Kidney (tissue), 14 donors: ENCODE data around the gene ZNF687. TPM values are rescaled to one million over a fixed set of nuclear protein-coding genes. Genes with fewer than 3 reads are reported as not detected.

ENCODE experiments used
- DNase-seq, 5 donors: peaks; one replicate each; pipeline ENCODE4 v3.0.0-alpha.2; 2013 to 2020
- FAIRE-seq: peaks from 2 replicates; lab custom pipeline; 2012; peaks lifted over from hg19 to GRCh38; lab: Jason Lieb, UNC
- H3K27ac ChIP-seq, 2 donors: one replicate each; pipeline ENCODE4 v1.7.0; 2013; ENCODE audit warnings: low read depth in 2 of 2, low read length in 2 of 2, inconsistent platforms in 1 of 2
- H3K27me3 ChIP-seq: one replicate; pipeline ENCODE4 v1.7.1; 2013; ENCODE audit warnings: low read length, inconsistent platforms; ENCODE audit not compliant: control insufficient read depth, insufficient read depth
- H3K36me3 ChIP-seq, 3 donors: one replicate each; pipeline versions ENCODE4 v1.7.0 to v1.7.1; 2013; ENCODE audit warnings: low read length in 3 of 3, control low read depth in 1 of 3, inconsistent platforms in 1 of 3; ENCODE audit not compliant: insufficient read depth in 3 of 3, control insufficient read depth in 2 of 3
- H3K4me1 ChIP-seq, 3 donors: one replicate each; pipeline versions ENCODE4 v1.7.0 to v1.7.1; 2013; ENCODE audit warnings: low read length in 3 of 3, inconsistent platforms in 1 of 3, low read depth in 1 of 3; ENCODE audit not compliant: control insufficient read depth in 2 of 3, insufficient read depth in 2 of 3
- H3K4me3 ChIP-seq, 3 donors: one replicate each; pipeline versions ENCODE4 v1.7.0 to v1.8.1; 2013; ENCODE audit warnings: low read length in 3 of 3, control low read depth in 1 of 3, inconsistent platforms in 1 of 3
- H3K9ac ChIP-seq, 3 donors: one replicate each; pipeline versions ENCODE4 v1.7.0 to v1.7.1; 2013; ENCODE audit warnings: low read length in 3 of 3, control low read depth in 1 of 3, inconsistent platforms in 1 of 3
- H3K9me3 ChIP-seq, 3 donors: one replicate each; pipeline versions ENCODE4 v1.7.0 to v1.7.1; 2013; ENCODE audit warnings: low read length in 3 of 3, control low read depth in 1 of 3, inconsistent platforms in 1 of 3; ENCODE audit not compliant: control insufficient read depth in 2 of 3, insufficient read depth in 1 of 3
- intact Hi-C: fragments of 100-400 bp; cut with DNase I; formaldehyde crosslinking; loops from one replicate; pipeline ENCODE4 v1.11.1; 2022
- polyA plus RNA-seq: library from polyadenylated mRNA; stranded (reverse); fragments of 350-450 nt; fragmentation: Illumina TruSeq; extraction: RNeasy Lipid Tissue Mini Kit (QIAGEN cat#74804); gene quantifications from one replicate; pipeline ENCODE4 v1.2.3, GENCODE V29; 2014; ENCODE audit warnings: low read depth, low replicate concordance; ENCODE audit not compliant: insufficient read depth
- total RNA-seq: library from RNA; stranded (reverse); fragmentation: NEBNext Ultra II Directional; extraction: Animal tissue kit (Norgen Biotek cat#: 25700); gene quantifications from one replicate; pipeline ENCODE4 v1.2.1, GENCODE V29; 2021
- TF ChIP-seq, protein P1 (sequence below): IDR thresholded peaks from 3 replicates; pipeline ENCODE4 v1.5.1; 2012; ENCODE audit warnings: mild to moderate bottlenecking, moderate library complexity, borderline replicate concordance; ENCODE audit not compliant: insufficient read depth; ENCODE audit errors: extremely low read depth
- donor health status: control.
- donor health status: control.
- donor health status: control.
- donor health status: control.
- donor health status: control.
- donor health status: DM: yes; HTN: yes; CAD: no.
- donor health status: Normal renal cell carcinoma (clear cell type).

The ZNF687 gene
- total and polyA plus RNA-seq, 2 donors from 2014 or later = 8.5 to 30.3 TPM

GRCh38 chr1:151294742-151295462 lies 12.8 kb downstream of the ZNF687 start:
- Histone ChIP-seq H3K27ac (no peak overlapping the region), H3K9me3 (no peaks in the 10 kb centered on the region), H3K27me3 (no peaks in the 10 kb centered on the region), H3K4me3 (no peak overlapping the region), H3K4me1 (no peaks in the 10 kb centered on the region), H3K9ac (no peak overlapping the region), H3K36me3 (peaks cover 9 to 64% (median 50%) of the 10 kb centered on the region in 3 donors)
- no peak for FAIRE-seq
- no peak for DNase-seq
- intact Hi-C loops = no loop called here
- TF ChIP-seq, protein P1, sequence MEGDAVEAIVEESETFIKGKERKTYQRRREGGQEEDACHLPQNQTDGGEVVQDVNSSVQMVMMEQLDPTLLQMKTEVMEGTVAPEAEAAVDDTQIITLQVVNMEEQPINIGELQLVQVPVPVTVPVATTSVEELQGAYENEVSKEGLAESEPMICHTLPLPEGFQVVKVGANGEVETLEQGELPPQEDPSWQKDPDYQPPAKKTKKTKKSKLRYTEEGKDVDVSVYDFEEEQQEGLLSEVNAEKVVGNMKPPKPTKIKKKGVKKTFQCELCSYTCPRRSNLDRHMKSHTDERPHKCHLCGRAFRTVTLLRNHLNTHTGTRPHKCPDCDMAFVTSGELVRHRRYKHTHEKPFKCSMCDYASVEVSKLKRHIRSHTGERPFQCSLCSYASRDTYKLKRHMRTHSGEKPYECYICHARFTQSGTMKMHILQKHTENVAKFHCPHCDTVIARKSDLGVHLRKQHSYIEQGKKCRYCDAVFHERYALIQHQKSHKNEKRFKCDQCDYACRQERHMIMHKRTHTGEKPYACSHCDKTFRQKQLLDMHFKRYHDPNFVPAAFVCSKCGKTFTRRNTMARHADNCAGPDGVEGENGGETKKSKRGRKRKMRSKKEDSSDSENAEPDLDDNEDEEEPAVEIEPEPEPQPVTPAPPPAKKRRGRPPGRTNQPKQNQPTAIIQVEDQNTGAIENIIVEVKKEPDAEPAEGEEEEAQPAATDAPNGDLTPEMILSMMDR = no peak

- no peak for FAIRE-seq
- peaks cover 18 to 64% (median 36%) of the 10 kb centered on the region in 3 donors for H3K36me3 ChIP-seq
- intact Hi-C loops = no loop called here
Measured at GRCh38 chr1:151309811-151310323, 27.8 kb downstream of the ZNF687 start.

GRCh38 chr1:151311011-151311410 lies 28.9 kb downstream of the ZNF687 start:
- no peaks in the 10 kb centered on the region for H3K9me3 ChIP-seq
- H3K27ac ChIP-seq = peak overlapping the region in 1 of 2 donors; percentile 42
- DNase-seq (no peak), FAIRE-seq (no peak)
- H3K9ac ChIP-seq = no peak overlapping the region
- H3K4me1 ChIP-seq = peaks cover 0 to 30% (median 26%) of the 10 kb centered on the region in 3 donors
- TF ChIP-seq, protein P1 = no peak
- no peak overlapping the region for H3K4me3 ChIP-seq
- intact Hi-C loops = no loop called here
- peaks cover 14 to 60% (median 35%) of the 10 kb centered on the region in 3 donors for H3K36me3 ChIP-seq
- no peaks in the 10 kb centered on the region for H3K27me3 ChIP-seq

More at GRCh38 chr1:151309811-151310323, 27.8 kb downstream of the ZNF687 start:
- Histone ChIP-seq H3K4me3 (no peak overlapping the region), H3K4me1 (peaks cover 0 to 30% (median 26%) of the 10 kb centered on the region in 3 donors), H3K9ac (no peak overlapping the region), H3K27me3 (no peaks in the 10 kb centered on the region), H3K9me3 (no peaks in the 10 kb centered on the region), H3K27ac (peak overlapping the region in 1 of 2 donors; percentile 8)
- peak in 1 of 5 donors; percentile 44 for DNase-seq
- TF ChIP-seq, protein P1 = no peak
